Activated CD4-positive, alpha-beta T cell treated with anti-CD3 and anti-CD28 coated beads for 1 hour (primary cell): ENCODE data around the gene GJB3.
A peak's percentile ranks its signal among the peaks of the same experiment; 100 is the strongest.
"Not testable (repeated sequence)": the region's sequence is repeated elsewhere in the genome, so short reads cannot be mapped to it uniquely, and the experiment has no call there.

ENCODE experiments used
- DNase-seq: peaks from one replicate; pipeline ENCODE4 v3.0.0-alpha.2; 2020

GJB3 gene

DNA sequence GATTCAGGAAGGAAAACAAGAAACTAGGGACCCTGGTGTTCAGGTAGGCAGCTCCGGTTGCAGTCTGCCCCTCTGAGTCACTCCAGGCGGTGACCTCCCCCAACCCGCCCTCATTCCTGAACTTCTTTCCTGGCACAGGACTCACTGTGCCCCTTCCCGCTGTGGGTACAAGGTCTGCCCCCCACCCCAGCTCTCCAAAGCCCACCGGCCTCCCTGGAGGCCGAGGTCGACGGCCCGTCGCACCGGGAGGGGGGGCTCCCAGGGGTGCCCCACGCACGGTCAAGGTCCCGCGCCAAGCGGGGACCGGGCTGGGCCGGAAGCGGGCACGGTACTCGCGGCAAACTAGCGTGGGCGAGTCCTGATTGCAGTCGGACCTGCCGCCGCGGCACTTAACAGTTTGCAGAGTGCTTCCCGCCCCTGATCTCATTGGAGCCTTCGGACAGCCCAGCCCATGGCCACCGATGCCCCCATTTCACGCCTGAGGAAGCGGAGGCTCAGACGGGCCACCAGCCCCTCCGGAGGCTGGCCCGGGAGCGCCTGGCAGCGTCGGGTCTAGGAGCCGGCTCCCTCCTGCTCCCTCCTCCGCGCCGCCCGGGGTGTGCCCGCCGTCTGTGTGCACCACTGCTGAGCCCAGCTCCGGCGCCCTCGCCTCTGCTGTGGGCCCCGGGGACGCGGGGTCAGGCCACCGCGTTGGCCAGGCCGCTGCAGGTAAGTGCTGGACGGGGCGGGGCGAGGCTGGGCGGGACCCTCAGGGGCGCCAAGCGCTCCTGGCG, at the start of gene GJB3:
Gene GJB3, plus strand, starts transcription at position 144 of the 773 bp plus-strand sequence. CDS start 3,549 bp downstream, outside the sequence.
- DNase-seq: no peak

DNA sequence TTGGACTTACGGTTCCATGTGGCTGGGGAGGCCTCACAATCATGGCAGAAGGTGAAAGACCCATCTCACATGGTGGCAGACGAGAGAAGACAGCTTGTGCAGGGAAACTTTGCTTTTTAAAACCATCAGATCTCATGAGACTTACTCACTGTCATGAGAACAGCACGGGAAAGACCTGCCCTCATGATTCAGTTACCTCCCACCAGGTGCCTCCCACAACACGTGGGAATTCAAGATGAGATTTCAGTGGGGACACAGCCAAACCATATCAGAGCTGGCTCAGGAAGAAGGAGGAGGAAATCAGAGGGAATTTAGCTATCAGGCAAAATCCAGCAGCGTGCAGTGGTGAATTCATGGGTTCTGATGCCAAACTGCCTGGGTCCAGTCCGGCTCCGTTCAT, 48.2 kb upstream of the GJB3 start:
- DNase-seq: not testable (repeated sequence)

- DNase-seq: no peak
Measured at GRCh38 chr1:34736692-34737091, 44.3 kb upstream of the GJB3 start.

GRCh38 chr1:34737236-34737635, 43.8 kb upstream of the GJB3 start:
- not testable (repeated sequence) for DNase-seq

- DNase-seq: no peak
Measured at GRCh38 chr1:34739613-34740012, 41.4 kb upstream of the GJB3 start.

DNA sequence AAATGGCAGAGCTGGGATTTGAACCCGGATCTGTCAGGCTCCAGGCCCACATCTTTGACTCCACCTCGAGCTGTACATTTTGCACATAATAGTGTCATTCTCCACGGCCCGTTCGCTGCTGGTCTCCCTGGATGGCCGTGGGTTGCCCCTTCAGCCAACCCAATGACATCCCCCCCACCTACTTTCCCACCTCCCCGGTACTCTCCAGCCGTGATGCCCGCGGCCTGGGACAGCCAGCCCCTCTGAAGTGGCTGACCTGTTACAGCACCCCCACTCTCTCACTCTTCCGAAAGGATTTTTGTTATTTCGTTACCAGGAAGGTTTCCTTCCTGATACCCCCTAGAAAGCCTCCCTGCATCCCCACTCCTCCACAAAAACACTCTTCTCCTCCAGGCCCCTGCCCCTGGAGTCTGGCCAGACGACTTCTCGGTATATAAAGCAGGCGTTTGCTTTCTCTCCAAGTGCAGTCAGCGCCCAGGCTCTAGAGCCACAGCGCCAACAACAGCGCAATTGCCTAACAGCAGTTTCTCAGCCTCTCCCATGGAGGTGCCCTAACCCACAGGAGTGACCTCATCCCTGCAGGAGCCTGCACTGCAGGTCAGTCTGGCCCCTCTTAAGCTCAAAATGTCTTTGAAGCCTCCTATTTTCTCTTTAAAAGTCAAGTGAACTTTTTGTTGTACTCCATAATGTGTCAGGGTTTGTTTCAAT, 40.7 kb upstream of the GJB3 start:
- no peak for DNase-seq

DNA sequence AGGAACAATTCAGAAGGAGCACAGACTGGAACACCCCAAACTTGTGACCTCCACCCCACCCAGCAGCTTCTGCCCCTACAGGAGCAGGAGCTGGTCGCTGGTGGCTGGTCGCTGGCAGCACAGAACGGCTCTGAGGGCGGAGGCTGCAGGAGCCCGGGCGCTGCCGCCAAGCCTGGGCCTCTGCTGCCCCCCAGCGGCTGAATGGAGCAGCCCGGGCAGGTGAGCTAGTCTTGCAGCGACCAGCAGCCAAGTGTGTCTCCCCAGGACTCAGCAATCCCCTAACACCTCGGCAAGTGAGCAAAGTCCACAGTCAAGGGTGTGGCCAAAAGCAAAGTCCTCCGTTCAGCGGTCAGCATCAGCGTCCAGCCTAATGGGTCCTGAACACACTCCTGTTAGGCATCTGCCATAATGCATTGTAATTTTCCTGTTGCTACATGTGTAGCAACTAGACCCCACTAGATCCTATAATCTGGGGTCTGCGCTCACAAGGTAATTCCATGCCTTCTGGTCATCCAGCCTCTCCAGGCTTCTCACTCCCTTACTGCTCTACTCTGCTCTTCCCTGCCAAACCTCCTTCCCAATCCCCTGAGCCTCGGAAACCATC, 38.2 kb upstream of the GJB3 start:
- peak; percentile 57 for DNase-seq

DNA sequence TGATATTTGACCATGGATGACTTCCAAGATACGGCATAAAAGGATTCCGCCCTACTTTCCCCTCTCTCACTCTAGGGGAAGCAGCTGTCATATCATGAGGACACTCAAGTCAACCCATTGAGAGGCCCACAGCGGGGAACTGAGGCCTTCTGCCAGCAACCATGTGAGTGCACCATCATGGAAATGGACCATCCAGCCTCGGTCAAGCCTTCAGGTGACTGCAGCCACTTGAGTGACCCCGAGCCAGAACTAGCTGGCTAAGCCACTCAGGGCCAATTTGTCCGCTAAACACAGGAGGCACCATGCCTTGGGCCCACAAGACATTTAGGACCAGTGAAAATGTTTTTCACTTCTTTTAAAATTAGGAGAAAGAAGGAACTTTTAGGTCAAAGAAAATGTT, 37.2 kb upstream of the GJB3 start:
- no peak for DNase-seq

DNA sequence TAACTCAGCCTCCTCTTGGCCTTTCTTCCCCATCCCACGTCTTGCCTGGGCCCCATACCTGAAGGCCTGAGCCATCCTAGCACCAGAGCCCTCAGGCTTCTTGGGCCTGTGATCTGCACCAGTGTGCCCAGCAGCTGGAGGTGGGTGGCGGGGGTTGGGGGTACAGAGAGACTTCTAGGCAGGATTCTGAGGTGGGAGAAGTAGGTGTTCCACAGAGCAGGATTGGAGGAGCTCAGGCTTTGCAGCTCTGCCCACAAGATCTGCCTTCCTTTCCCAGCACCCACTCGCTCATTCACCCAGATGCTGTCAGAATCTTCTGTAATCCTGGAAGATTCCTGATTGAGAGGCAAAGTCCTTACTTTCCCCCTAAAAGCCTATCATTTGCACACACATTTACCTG, 36.2 kb upstream of the GJB3 start:
- no peak for DNase-seq

DNA sequence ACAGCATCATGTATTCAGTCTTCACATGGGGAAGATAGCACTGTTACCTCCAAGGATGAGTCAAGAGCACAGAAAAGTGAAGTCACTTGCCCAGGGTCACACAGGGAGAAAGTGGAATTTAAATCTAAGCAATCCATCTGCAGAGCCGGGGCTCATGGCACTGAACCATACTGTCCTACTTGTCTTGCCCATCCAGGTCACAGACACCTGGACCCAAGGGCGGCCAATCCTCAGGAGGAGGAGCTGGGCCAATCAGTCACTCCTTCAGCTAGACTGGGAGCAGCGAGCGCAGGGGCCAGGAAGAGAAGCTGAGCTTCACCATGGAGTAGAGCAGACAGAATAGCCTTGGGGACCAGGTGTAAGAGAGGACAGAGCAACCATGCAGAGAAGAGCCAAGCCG, 35.3 kb upstream of the GJB3 start:
- no peak for DNase-seq

DNA sequence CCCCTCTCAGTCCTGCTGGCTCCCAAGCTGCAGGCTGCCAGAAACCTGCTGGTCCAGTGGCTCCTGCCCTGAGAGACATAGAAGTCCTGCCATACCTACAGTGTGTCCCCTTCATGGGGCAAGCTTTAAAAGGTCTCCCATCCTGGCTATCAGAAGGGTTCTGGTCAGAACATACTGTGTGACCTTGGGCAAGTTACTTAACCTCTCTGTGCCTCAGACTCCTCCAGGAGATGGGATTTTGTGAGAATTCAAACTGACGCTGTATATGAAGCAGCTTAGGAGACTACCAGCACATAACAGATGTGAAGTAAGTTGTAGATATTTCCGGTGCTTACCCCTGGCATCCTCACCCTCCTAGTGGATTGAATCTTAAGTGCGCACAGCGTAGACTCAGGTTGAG, 34.9 kb upstream of the GJB3 start:
- DNase-seq: no peak

- DNase-seq: no peak
Measured at GRCh38 chr1:34746785-34747637, 34.0 kb upstream of the GJB3 start.

- DNase-seq: no peak
Measured at GRCh38 chr1:34747638-34747941, 33.4 kb upstream of the GJB3 start.

- DNase-seq: no peak
Measured at GRCh38 chr1:34749992-34750391, 31.0 kb upstream of the GJB3 start.

- no peak for DNase-seq
Measured at GRCh38 chr1:34750610-34751009, 30.4 kb upstream of the GJB3 start.

DNA sequence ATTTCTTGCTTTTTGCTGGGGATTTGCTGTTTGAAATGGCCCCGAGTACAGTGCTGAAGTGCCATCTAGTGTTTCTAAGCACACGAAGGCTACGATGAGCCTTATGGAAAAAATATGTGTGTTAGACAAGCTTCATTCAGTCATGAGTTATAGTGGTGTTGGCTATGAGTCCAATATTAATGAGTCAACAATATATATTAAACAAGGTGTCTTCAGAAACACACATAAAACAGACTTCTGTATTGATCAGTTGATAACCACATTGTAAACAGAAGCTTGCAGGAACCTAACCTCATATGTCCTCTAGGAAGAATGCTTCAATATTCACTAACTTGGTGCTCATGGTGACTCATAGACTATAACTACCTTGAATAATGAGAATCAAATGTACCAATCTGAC, 27.9 kb upstream of the GJB3 start:
- no peak for DNase-seq

- no peak for DNase-seq
Measured at GRCh38 chr1:34754964-34755637, 25.9 kb upstream of the GJB3 start, which contains the start of gene GJB5. Gene GJB5, plus strand, starts transcription at chr1:34755047. Its CDS starts 2,284 bp downstream, at chr1:34757331.

- no peak for DNase-seq
Measured at GRCh38 chr1:34755961-34756360, 25.1 kb upstream of the GJB3 start.

DNA sequence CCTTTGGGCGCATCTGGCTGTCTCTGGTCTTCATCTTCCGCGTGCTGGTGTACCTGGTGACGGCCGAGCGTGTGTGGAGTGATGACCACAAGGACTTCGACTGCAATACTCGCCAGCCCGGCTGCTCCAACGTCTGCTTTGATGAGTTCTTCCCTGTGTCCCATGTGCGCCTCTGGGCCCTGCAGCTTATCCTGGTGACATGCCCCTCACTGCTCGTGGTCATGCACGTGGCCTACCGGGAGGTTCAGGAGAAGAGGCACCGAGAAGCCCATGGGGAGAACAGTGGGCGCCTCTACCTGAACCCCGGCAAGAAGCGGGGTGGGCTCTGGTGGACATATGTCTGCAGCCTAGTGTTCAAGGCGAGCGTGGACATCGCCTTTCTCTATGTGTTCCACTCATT, 23.6 kb upstream of the GJB3 start:
- DNase-seq: no peak

GRCh38 chr1:34758751-34759150, 22.3 kb upstream of the GJB3 start:
- DNase-seq: no peak

DNA sequence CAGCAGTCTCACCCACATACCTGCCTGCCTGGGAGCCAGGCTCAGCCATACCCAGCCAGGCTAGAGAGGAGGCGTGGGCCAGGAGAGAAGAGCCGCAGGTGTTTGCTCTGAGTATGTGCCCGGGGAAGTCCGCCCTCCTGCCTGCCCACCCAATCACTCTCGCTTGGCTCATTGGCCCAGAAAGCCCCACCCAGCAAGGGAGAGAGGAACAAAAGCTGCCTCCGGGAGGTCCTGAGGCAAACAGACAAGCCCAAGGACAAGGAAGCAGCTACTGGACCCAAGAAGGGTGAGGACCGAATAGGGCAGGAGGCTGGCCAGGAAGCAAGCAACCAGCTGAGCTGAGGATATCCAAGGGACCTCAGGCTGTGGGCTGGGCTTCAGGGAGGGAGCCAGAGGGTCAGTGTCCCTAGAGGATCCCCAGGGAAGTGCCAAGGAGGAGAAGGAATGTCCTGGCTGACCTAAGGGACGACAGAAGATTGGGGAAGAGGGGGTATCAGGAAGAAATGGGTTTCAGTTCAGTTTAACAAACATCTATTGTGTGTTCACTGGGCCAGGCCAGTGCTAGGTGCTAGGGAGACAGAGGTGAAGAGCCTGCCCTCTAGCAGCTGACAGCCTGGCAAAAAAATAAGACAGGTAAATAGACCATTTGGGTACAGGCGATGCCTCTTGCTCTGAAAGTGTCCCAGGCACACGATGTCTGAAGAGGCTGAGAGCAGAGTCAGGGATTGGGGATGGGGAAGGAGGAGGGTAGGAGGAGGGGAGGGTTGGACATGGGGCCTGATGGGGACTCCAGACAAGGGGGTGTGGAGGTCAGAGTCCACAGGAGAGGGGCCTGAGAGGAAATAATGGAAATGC, 21.3 kb upstream of the GJB3 start, which contains the start of gene GJB4:
Gene GJB4, plus strand, starts transcription at position 238 of the 855 bp plus-strand sequence. CDS start 1,515 bp downstream, outside the sequence.
- DNase-seq: no peak
